Chondrocyte (in vitro differentiated cells): ENCODE data around the gene FAM114A2. TPM values are rescaled to one million over a fixed set of nuclear protein-coding genes. Genes with fewer than 3 reads are reported as not detected.

Experiments used
- DNase-seq: peaks from one replicate; pipeline ENCODE4 v3.0.0; 2021; ENCODE audit warnings: mixed read lengths, low spot score
- H3K27ac Mint-ChIP-seq: one replicate; pipeline ENCODE4 v1.8.0; 2021; ENCODE audit warnings: mild to moderate bottlenecking, moderate library complexity, mixed read lengths; ENCODE audit not compliant: unreplicated experiment
- H3K27me3 Mint-ChIP-seq: 2 replicates; pipeline ENCODE4 v1.8.0; 2021; ENCODE audit warnings: low read depth, mixed read lengths
- H3K36me3 Mint-ChIP-seq: 2 replicates; pipeline ENCODE4 v1.8.0; 2021; ENCODE audit warnings: low read depth, mixed read lengths
- H3K4me1 Mint-ChIP-seq: 2 replicates; pipeline ENCODE4 v1.8.0; 2021; ENCODE audit warnings: low read depth, mild to moderate bottlenecking, mixed read lengths
- H3K4me3 Mint-ChIP-seq: one replicate; pipeline ENCODE4 v1.8.0; 2021; ENCODE audit warnings: mild to moderate bottlenecking, moderate library complexity, mixed read lengths; ENCODE audit not compliant: unreplicated experiment
- H3K9me3 Mint-ChIP-seq: 2 replicates; pipeline ENCODE4 v1.8.0; 2021; ENCODE audit warnings: low read depth, mixed read lengths
- total RNA-seq: library from RNA; stranded (reverse); gene quantifications from 3 replicates; pipeline ENCODE4 v1.2.1, GENCODE V29; 2021
- TF ChIP-seq, protein P1 (sequence below): fragments of 200-600 bp; sonication (generic); IDR thresholded peaks from 2 replicates; pipeline ENCODE4 v1.5.0; 2021; ENCODE audit warnings: antibody characterized with exemption, mild to moderate bottlenecking, moderate library complexity

FAM114A2 gene
- total RNA-seq, 1 donor from 2014 or later, result 31.5 TPM

GRCh38 chr5:153960269-153961215 lies 78.2 kb downstream of the FAM114A2 start:
- H3K27ac Mint-ChIP-seq, result peak overlapping the region; percentile 86
- H3K27me3 Mint-ChIP-seq, result no peaks in the 10 kb centered on the region
- no peak overlapping the region for H3K4me3 Mint-ChIP-seq
- TF ChIP-seq, protein P1, sequence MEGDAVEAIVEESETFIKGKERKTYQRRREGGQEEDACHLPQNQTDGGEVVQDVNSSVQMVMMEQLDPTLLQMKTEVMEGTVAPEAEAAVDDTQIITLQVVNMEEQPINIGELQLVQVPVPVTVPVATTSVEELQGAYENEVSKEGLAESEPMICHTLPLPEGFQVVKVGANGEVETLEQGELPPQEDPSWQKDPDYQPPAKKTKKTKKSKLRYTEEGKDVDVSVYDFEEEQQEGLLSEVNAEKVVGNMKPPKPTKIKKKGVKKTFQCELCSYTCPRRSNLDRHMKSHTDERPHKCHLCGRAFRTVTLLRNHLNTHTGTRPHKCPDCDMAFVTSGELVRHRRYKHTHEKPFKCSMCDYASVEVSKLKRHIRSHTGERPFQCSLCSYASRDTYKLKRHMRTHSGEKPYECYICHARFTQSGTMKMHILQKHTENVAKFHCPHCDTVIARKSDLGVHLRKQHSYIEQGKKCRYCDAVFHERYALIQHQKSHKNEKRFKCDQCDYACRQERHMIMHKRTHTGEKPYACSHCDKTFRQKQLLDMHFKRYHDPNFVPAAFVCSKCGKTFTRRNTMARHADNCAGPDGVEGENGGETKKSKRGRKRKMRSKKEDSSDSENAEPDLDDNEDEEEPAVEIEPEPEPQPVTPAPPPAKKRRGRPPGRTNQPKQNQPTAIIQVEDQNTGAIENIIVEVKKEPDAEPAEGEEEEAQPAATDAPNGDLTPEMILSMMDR, result no peak
- H3K9me3 Mint-ChIP-seq, result no peaks in the 10 kb centered on the region
- peaks cover 2% of the 10 kb centered on the region for H3K36me3 Mint-ChIP-seq
- H3K4me1 Mint-ChIP-seq, result peaks cover 46% of the 10 kb centered on the region
- no peak for DNase-seq

DNA sequence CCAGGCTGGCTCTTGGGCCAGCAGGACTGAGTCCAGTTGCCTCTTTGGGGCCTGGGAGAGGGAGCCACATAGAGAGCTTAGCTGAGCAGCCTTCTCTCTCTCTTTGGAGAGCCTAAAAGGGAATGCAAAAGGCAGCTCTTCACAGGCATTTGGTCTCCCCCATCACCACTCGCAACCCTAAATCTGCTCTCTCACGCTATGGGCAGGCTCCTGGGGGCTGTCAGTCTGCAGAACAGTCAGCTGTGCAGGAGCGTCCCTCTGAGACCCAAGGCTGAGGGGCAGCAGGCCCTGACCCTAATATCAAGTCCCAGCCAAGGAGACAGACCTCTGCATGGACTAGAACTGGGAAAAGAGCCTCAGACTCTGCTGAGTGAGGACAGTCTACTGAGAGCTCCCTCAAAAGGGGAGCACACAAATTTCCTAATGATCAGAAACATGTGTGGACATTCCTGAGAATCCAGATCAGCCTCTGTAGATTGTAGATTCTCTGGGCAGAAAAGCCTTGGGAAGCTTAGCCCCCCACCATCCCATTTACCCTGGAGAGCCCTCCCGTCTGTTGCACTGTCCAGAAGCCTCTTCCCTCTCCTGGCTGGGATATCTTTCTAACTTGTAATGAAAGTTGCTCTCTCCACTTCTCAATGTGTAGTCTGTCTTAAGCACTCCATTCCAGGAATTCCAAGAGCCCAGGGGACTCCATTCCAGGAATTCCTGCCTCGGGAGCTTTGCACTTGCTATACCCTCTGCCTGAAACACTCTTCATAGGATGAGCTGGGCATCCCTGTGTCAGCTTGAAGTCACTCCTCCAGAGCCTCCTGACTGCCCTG lies 79.4 kb downstream of the FAM114A2 start:
- H3K36me3 Mint-ChIP-seq, result peaks cover 4% of the 10 kb centered on the region
- no peak for DNase-seq
- H3K9me3 Mint-ChIP-seq, result peaks cover 7% of the 10 kb centered on the region
- H3K27ac Mint-ChIP-seq, result peak overlapping the region; percentile 86
- H3K4me1 Mint-ChIP-seq, result peaks cover 42% of the 10 kb centered on the region
- no peaks in the 10 kb centered on the region for H3K27me3 Mint-ChIP-seq
- no peak overlapping the region for H3K4me3 Mint-ChIP-seq
- TF ChIP-seq, protein P1, result no peak

DNA sequence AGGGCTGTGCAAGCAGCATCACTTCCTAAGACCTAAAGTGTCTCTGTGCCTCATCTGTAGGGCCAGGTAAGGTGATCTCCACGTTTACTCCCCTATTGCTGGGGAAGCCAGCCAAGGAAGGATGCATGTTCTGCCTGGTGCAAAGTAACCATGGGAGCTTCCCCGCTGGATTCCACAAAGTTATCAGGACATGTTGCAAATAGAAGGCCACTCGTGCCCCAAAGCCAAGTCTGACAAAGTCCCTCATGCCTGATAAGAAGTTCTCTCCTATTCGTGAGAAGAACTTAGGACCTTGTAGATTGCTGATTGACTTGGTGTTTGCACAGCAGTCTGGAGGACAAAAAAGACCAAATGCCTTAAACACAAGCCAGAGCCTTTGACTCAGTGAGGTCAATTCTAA lies 81.5 kb downstream of the FAM114A2 start:
- DNase-seq, result no peak
- Mint-ChIP-seq H3K36me3 (peaks cover 4% of the 10 kb centered on the region), H3K27ac (no peak overlapping the region), H3K4me3 (no peak overlapping the region), H3K9me3 (peaks cover 7% of the 10 kb centered on the region), H3K4me1 (peaks cover 41% of the 10 kb centered on the region), H3K27me3 (no peaks in the 10 kb centered on the region)
- TF ChIP-seq, protein P1, result no peak

GRCh38 chr5:153953411-153953810 lies 85.3 kb downstream of the FAM114A2 start:
- H3K36me3 Mint-ChIP-seq, result peaks cover 2% of the 10 kb centered on the region
- H3K4me1 Mint-ChIP-seq, result peaks cover 14% of the 10 kb centered on the region
- no peak overlapping the region for H3K27ac Mint-ChIP-seq
- TF ChIP-seq, protein P1, result no peak
- H3K9me3 Mint-ChIP-seq, result peaks cover 7% of the 10 kb centered on the region
- H3K27me3 Mint-ChIP-seq, result no peaks in the 10 kb centered on the region
- no peak overlapping the region for H3K4me3 Mint-ChIP-seq
- no peak for DNase-seq

GRCh38 chr5:153952893-153953292 lies 85.8 kb downstream of the FAM114A2 start:
- H3K4me3 Mint-ChIP-seq, result no peak overlapping the region
- no peak overlapping the region for H3K27ac Mint-ChIP-seq
- DNase-seq, result no peak
- TF ChIP-seq, protein P1, result no peak
- H3K36me3 Mint-ChIP-seq, result peaks cover 2% of the 10 kb centered on the region
- H3K27me3 Mint-ChIP-seq, result no peaks in the 10 kb centered on the region
- peaks cover 9% of the 10 kb centered on the region for H3K4me1 Mint-ChIP-seq
- peaks cover 7% of the 10 kb centered on the region for H3K9me3 Mint-ChIP-seq
